Skeletal muscle tissue (tissue), 4 donors: ENCODE data around the gene HNRNPC. TPM values are rescaled to one million over a fixed set of nuclear protein-coding genes. Genes with fewer than 3 reads are reported as not detected.
A peak's percentile ranks its signal among the peaks of the same experiment; 100 is the strongest.
"Not testable (repeated sequence)": the region's sequence is repeated elsewhere in the genome, so short reads cannot be mapped to it uniquely, and the experiment has no call there.

ENCODE experiments used
- H3K27ac ChIP-seq: one replicate; pipeline ENCODE4 v1.7.0; 2013; ENCODE audit warnings: mild to moderate bottlenecking, low read depth, low read length, inconsistent platforms
- H3K27me3 ChIP-seq, 3 donors: one replicate each; pipeline ENCODE4 v1.7.0; 2013; ENCODE audit warnings: low read length in 3 of 3; ENCODE audit not compliant: control insufficient read depth in 3 of 3, insufficient read depth in 3 of 3
- H3K36me3 ChIP-seq, 3 donors: one replicate each; pipeline ENCODE4 v1.7.0; 2013; ENCODE audit warnings: low read length in 3 of 3; ENCODE audit not compliant: control insufficient read depth in 3 of 3, insufficient read depth in 3 of 3
- H3K4me1 ChIP-seq, 3 donors: one replicate each; pipeline ENCODE4 v1.7.0; 2013; ENCODE audit warnings: low read length in 3 of 3, mild to moderate bottlenecking in 3 of 3; ENCODE audit not compliant: control insufficient read depth in 3 of 3, insufficient read depth in 3 of 3
- H3K4me3 ChIP-seq, 3 donors: one replicate each; pipeline ENCODE4 v1.7.0; 2013; ENCODE audit warnings: low read length in 3 of 3
- H3K9ac ChIP-seq, 3 donors: one replicate each; pipeline ENCODE4 v1.7.0; 2013; ENCODE audit warnings: low read length in 3 of 3, mild to moderate bottlenecking in 3 of 3, moderate library complexity in 2 of 3, low read depth in 1 of 3
- H3K9me3 ChIP-seq, 3 donors: one replicate each; pipeline ENCODE4 v1.7.0; 2013; ENCODE audit warnings: low read length in 3 of 3; ENCODE audit not compliant: control insufficient read depth in 3 of 3
- total RNA-seq: library from RNA; depleted of rRNA; stranded (reverse); fragments of >200 nt; gene quantifications from one replicate; pipeline ENCODE4 v1.2.3, GENCODE V29; 2014
- donor health status: Osteomylitis.

HNRNPC gene
- total RNA-seq, 1 donor from 2014 or later: 440 TPM

DNA sequence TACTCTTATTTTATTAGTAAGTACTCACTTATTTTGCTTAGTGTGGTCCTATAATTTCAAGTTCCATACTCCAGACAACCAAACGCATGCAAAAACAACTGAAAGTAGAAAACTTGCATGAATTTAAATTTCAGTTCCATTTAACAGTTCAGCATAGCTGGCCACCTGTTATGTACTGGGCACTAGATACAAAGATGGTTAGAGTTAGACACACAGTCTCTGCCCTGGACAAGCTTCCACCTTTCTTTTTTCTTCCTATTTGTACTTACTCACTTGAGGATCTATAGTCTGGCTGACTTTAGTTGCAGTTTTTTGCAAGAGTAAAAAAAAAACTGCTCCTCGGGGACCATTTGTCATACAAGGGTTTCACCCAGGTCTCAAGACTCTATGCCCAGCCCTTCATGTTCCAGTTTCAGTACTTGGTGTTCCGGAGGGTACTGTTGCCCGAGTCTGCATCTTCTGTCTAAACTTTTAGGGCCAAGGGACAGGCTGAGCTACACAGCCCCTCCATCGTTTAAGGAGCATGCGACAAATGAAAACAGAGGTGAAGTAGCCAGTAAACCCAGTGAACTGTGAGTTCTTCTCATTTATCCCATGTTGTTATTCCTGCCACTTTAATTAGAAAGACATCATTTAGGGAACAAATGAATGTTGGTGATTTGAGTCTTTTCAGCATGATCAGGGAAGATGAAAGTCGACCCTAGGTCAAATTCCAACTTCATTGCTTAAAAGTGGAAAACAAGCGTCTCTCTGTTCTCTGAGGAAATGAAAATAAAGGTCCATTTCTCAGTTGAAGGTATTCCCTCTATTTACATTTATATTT is 33.0 kb upstream of the HNRNPC start:
- Histone ChIP-seq H3K9me3 (no peaks in the 10 kb centered on the region), H3K4me1 (peaks cover 3 to 6% (median 5%) of the 10 kb centered on the region in 3 donors), H3K36me3 (no peaks in the 10 kb centered on the region), H3K27me3 (peaks cover 6 to 15% (median 14%) of the 10 kb centered on the region in 3 donors), H3K27ac (no peak overlapping the region), H3K9ac (no peak overlapping the region), H3K4me3 (no peak overlapping the region)

DNA sequence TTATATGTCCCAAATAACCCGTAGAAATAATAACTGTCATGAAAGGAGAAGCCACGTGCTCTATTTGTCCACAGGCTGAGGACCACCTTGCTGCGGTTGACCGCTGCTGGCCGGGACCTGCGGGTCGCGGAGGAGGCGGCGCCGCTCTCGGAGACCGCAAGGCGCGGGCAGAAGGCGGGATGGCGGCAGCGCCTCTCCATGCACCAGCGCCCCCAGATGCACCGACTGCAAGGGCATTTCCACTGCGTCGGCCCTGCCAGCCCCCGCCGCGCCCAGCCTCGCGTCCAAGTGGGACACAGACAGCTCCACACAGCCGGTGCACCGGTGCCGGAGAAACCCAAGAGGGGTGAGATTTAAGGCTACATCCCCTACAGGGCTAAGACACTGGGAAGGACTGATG is 31.6 kb upstream of the HNRNPC start:
- peak overlapping the region in 1 of 3 donors; percentile 62 for H3K9ac ChIP-seq
- no peak overlapping the region for H3K27ac ChIP-seq
- H3K4me1 ChIP-seq: peaks cover 3 to 6% (median 5%) of the 10 kb centered on the region in 3 donors
- peak overlapping the region in 2 of 3 donors; percentile 30 to 41 for H3K4me3 ChIP-seq
- H3K27me3 ChIP-seq: peaks cover 6 to 15% (median 11%) of the 10 kb centered on the region in 3 donors
- no peaks in the 10 kb centered on the region for H3K9me3 ChIP-seq
- H3K36me3 ChIP-seq: no peaks in the 10 kb centered on the region

DNA sequence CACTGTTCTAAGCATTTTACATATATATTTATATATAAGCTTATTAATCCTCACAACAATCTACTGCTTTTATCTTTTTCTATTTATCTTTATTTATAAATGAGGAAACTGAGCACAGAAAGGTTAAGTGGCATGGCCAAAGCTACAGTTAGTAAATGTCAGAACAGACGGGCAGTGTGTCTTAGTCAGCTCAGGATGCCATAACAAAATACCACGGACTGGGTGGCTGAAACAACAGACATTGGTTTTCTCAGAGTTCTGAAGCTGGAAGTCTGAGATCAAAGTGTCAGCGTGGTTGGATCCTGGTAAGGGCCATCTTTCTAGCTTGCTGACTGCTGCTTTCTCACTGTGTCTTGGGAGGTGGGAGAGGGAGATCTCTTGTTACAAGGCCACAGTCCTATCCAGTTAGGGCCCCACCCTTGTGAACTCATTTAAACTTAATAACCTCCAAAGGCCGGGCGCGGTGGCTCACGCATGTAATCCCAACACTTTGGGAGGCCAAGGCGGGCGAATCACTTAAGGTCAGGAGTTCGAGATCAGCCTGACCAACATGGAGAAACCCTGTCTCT is 30.4 kb upstream of the HNRNPC start:
- H3K4me1 ChIP-seq: peaks cover 3 to 6% (median 5%) of the 10 kb centered on the region in 3 donors
- no peaks in the 10 kb centered on the region for H3K36me3 ChIP-seq
- peaks cover 6 to 15% (median 11%) of the 10 kb centered on the region in 3 donors for H3K27me3 ChIP-seq
- H3K27ac ChIP-seq: no peak overlapping the region
- H3K4me3 ChIP-seq: no peak overlapping the region
- H3K9ac ChIP-seq: no peak overlapping the region
- H3K9me3 ChIP-seq: no peaks in the 10 kb centered on the region

DNA sequence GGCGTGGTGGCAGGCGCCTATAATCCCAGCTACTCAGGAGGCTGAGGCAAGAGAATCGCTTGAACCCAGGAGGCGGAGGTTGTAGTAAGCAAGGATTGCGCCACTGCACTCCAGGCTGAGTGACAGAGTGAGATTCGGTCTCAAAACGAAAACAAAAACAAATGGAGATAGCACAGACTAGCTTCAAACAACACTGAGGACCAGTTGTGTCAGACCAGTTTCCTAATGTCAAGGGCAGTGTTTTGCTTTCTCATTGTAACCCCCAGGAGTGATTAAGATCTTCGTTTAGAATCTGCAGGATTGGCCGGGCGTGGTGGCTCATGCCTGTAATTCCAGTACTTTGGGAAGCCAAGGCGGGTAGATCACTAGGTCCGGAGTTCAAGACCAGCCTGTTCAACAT is 29.1 kb upstream of the HNRNPC start:
- Histone ChIP-seq H3K4me1 (peaks cover 3 to 6% (median 5%) of the 10 kb centered on the region in 3 donors), H3K27ac (no peak overlapping the region), H3K27me3 (peaks cover 6 to 14% (median 11%) of the 10 kb centered on the region in 3 donors), H3K9ac (no peak overlapping the region), H3K4me3 (no peak overlapping the region), H3K36me3 (no peaks in the 10 kb centered on the region), H3K9me3 (no peaks in the 10 kb centered on the region)

DNA sequence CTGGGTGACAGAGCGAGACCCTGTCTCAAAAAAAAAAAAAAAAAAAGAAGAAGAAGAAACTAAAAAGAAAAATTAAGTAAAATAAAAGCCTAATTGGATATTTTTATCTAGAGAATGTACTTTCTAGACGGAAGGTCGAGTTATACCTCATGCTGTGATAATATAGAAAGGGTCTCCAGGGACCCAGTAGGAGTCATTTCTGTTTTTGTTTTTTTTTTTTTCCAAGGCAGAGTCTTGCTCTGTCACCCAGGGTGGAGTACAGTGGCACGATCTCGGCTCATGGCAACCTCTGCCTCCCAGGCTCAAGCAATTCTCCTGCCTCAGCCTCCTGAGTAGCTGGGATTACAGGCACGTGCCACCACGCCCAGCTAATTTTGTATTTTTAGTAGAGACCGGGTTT is 24.8 kb upstream of the HNRNPC start:
- H3K9ac ChIP-seq, H3K27ac ChIP-seq, H3K4me3 ChIP-seq, H3K9me3 ChIP-seq, H3K4me1 ChIP-seq, H3K36me3 ChIP-seq, H3K27me3 ChIP-seq: not testable (repeated sequence)

DNA sequence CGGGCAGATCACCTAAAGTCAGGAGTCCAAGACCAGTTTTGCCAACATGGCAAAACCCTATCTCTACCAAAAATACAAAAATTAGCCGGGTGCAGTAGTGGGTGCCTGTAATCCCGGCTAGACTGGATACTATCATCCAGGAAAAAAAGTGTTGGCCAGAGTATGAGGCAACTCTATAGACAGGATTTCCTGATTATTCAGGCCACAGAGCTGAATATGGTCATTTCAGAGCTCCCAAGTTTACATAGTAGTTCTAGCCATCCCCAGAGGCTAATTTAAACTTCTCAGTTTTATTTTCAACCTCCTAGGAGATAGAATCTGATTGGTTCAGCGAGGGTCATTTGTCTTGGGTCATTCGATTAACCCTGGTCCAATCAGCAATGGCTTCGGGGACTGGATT is 17.9 kb upstream of the HNRNPC start:
- Histone ChIP-seq H3K36me3 (no peaks in the 10 kb centered on the region), H3K4me3 (no peak overlapping the region), H3K9ac (no peak overlapping the region), H3K4me1 (no peaks in the 10 kb centered on the region), H3K9me3 (no peaks in the 10 kb centered on the region), H3K27ac (no peak overlapping the region), H3K27me3 (no peaks in the 10 kb centered on the region)

DNA sequence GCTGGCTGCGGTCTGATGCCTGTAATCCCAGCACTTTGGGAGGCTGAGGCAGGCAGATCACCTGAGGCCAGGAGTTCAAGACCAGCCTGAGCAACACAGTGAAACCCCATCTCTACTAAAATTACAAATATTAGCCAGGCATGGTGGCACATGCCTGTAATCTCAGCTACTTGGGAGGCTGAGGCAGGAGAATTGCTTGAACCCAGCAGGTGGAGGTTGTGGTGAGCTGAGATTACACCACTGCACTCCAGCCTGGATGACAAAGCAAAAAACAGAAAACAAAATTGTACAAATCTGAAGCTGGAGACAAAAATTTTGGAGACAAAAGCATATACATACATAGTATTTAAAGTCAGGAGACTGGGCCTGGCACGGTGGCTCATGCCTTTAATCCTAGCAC is 17.3 kb upstream of the HNRNPC start:
- not testable (repeated sequence) for H3K27ac ChIP-seq, H3K4me1 ChIP-seq, H3K27me3 ChIP-seq, H3K4me3 ChIP-seq, H3K36me3 ChIP-seq, H3K9me3 ChIP-seq, H3K9ac ChIP-seq

DNA sequence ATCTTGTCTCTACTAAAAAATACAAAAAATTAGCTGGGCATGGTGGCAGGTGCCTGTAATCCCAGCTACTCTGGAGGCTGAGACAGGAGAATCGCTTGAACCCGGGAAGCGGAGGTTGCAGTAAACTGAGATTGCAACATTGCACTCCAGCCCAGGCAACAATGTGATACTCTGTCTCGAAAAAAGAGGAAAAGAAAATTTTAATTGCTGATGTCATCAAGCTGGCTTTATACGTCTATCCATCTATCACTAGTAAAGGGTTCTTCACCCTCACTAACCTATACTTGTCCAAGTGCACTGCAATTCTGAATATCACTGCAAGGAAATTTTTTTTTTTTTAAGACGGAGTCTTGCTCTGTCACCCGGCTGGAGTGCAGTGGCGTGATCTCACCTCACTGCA is 12.7 kb upstream of the HNRNPC start:
- H3K9ac ChIP-seq, H3K4me3 ChIP-seq, H3K4me1 ChIP-seq, H3K9me3 ChIP-seq, H3K27me3 ChIP-seq, H3K36me3 ChIP-seq, H3K27ac ChIP-seq: not testable (repeated sequence)

DNA sequence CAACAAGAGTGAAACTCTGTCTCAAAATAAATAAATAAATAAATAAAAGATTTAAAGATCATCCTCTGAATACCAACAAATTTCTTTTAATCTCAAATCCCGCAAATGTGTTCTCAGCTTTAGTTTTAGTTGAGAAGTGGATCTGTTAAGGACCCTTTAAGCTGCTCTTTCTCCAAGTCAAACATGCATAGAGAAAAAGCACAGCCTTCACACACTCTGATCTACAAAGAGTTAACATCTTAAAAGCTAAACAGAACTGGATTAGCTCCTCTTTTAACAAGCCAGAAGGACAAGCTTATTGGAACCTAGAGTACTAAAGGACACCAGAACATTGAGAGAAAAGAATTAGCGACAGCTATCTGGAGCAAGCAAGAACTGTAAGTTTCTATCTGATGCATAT is 10.5 kb upstream of the HNRNPC start, which contains the start of gene RPGRIP1:
Gene RPGRIP1, plus strand, starts transcription at position 301 of the 400 bp plus-strand sequence. CDS start 7,894 bp downstream, outside the sequence.
- Histone ChIP-seq H3K4me3 (no peak within 1 kb of the TSS), H3K27ac (no peak within 1 kb of the TSS), H3K36me3 (no peaks in the 10 kb centered on the region), H3K4me1 (no peaks in the 10 kb centered on the region), H3K27me3 (no peaks in the 10 kb centered on the region), H3K9ac (no peak within 1 kb of the TSS), H3K9me3 (no peaks in the 10 kb centered on the region)

DNA sequence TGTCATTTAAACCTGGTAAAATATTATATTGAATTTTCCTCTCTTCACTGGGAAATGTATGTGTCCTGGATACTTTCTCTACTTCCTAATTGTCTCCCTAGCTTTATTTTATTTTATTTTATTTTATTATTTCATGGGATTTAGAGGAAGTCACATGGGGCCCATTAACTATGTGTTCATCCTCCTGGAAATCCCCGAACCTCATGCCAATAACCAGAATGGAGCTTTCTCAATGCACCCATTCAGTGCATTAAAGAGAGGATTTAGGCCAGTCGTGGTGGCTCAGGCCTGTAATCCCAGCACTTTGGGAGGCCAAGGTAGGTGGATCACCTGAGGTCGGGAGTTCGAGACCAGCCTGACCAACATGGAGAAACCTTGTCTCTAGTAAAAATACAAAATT is 9.4 kb upstream of the HNRNPC start:
- no peak overlapping the region for H3K4me3 ChIP-seq
- no peak overlapping the region for H3K9ac ChIP-seq
- H3K27ac ChIP-seq: no peak overlapping the region
- H3K36me3 ChIP-seq: no peaks in the 10 kb centered on the region
- no peaks in the 10 kb centered on the region for H3K4me1 ChIP-seq
- no peaks in the 10 kb centered on the region for H3K9me3 ChIP-seq
- H3K27me3 ChIP-seq: no peaks in the 10 kb centered on the region
